Measurements from ENCODE around the gene CTDSP2. TPM values are rescaled to one million over a fixed set of nuclear protein-coding genes. Genes with fewer than 3 reads are reported as not detected.

Gene CTDSP2
- polyA plus RNA-seq, 2 of the 4 experiments (the other 2 are of a cell fraction), result 31.3 to 87.7 TPM

DNA sequence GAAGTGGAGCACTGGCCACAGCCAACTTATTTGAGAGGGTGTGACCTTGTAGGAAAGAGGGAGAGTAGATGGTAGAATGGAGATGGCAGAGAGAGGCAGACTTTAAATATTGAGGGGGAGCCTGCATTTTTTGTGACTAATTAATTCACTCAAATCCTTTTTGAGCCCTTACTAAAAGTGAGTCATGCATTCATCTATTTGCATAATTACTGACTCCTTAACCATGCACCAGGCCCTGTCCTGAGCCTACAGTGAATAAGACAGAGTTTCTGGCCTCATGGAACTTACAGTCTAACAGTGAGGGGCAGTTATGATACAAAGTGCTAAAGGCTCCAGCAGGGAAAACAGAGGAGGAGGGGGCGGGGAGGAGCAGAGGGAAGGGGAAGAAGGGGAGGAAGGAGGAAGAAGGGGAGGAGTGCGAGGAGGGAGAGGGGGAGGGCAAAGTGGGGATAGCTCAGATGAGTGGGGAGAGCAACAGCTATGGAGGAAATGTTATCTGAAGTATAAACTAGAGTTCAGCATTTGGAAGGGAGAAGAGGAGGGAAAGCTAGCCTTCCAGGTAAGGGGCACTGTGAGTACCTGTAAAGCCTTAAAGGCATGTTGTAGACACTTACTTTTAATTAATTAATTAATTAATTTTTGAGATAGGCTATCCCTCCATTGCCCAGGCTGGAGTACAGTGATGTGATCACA is 7.5 kb upstream of the CTDSP2 start (continued):
- no peak for TF ChIP-seq REST (IDR thresholded peaks at IDR 0.05)
- TF ChIP-seq EP300 (IDR thresholded peaks at IDR 0.05), result no peak
- TF ChIP-seq ZSCAN20 (CRISPR knock-in tag; IDR thresholded peaks at IDR 0.05), result no peak
- TF ChIP-seq CHD2 (IDR thresholded peaks at IDR 0.05; ENCODE audit: low read length, partially characterized antibody), result no peak
- TF ChIP-seq KDM5A (IDR thresholded peaks at IDR 0.05), result no peak
- no peak for TF ChIP-seq CBX2 (IDR thresholded peaks at IDR 0.05; ENCODE audit: borderline replicate concordance, low read depth)

GRCh38 chr12:57852620-57853500 is 6.3 kb upstream of the CTDSP2 start:
- CTCF ChIA-PET, result interaction anchor here (1.4 to 3.1 kb wide), 3 partner anchors 12 to 44 kb away, joined by 3 to 8 read pairs (median 8); no protein-coding TSS in a partner anchor
- no peaks in the 10 kb centered on the region for H3K9me3 ChIP-seq
- H3K27ac ChIP-seq, result peak overlapping the region in 1 of 2 experiments; percentile 68; a peak in 1 of 6 replicates
- FAIRE-seq (no peak), DNase-seq (ENCODE audit: low read depth in 1 of 2, low spot score in 1 of 2) (no peak), ATAC-seq (no peak)
- POLR2A ChIA-PET, result interaction anchor here (1.8 kb wide), 1 partner anchor 12 kb away, joined by 9 read pairs; no protein-coding TSS in a partner anchor
- H3K4me1 ChIP-seq, result peaks cover 11% of the 10 kb centered on the region; the same call in 1 of the 3 replicates
- no peak for TF ChIP-seq EHF (CRISPR knock-in tag; IDR thresholded peaks at IDR 0.05)
- TF ChIP-seq, protein P1, sequence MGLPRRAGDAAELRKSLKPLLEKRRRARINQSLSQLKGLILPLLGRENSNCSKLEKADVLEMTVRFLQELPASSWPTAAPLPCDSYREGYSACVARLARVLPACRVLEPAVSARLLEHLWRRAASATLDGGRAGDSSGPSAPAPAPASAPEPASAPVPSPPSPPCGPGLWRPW (IDR thresholded peaks at IDR 0.05), result no peak
- TF ChIP-seq ZFP36 (IDR thresholded peaks at IDR 0.05; ENCODE audit: borderline replicate concordance, partially characterized antibody), result no peak
- no peak for TF ChIP-seq MAZ (IDR thresholded peaks at IDR 0.05; ENCODE audit: borderline replicate concordance, low read depth, low read length)
- TF ChIP-seq, protein P2, sequence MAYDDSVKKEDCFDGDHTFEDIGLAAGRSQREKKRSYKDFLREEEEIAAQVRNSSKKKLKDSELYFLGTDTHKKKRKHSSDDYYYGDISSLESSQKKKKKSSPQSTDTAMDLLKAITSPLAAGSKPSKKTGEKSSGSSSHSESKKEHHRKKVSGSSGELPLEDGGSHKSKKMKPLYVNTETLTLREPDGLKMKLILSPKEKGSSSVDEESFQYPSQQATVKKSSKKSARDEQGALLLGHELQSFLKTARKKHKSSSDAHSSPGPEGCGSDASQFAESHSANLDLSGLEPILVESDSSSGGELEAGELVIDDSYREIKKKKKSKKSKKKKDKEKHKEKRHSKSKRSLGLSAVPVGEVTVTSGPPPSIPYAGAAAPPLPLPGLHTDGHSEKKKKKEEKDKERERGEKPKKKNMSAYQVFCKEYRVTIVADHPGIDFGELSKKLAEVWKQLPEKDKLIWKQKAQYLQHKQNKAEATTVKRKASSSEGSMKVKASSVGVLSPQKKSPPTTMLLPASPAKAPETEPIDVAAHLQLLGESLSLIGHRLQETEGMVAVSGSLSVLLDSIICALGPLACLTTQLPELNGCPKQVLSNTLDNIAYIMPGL (CRISPR knock-in tag; IDR thresholded peaks at IDR 0.05; ENCODE audit: borderline replicate concordance), result no peak
- no peak for TF ChIP-seq HEYL (CRISPR knock-in tag; IDR thresholded peaks at IDR 0.05)
- 81% methylated on average over 30 of the region's 38 CpGs for WGBS (ENCODE audit: missing lambda C conversion rate)
- H3K4me3 ChIP-seq, result no peak overlapping the region
- H3K4me2 ChIP-seq, result no peak overlapping the region

DNA sequence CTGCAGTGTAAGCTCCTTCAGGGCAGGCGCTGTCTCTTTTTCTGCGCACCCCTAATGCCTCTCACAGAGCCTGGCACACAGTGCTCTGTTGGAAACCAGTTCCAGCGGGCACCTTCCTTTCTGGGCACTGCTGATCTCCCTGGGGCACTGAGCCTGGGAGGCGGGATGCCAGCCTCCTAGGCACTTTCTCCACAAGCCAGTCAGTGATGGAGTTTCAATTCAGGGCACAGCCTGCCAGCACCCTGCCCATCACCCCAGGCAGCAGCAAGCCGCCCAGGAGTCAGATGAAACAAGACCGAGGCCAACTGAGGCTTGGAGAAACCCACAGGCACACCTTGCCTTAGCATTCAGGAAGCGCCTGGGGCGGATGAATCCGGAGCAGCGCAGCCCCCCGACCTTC is 5.7 kb upstream of the CTDSP2 start:
- ChIA-PET POLR2A (interaction anchor here (1.1 to 1.8 kb wide), 2 partner anchors 13 to 38 kb away, joined by 3 to 9 read pairs; no protein-coding TSS in a partner anchor), CTCF (interaction anchor here (1.2 to 12.2 kb wide), 5 partner anchors 20 to 69 kb away, joined by 3 to 122 read pairs (median 5); partner anchors contain the start of gene TSFM)
- ATAC-seq, result 0 out of 6 replicates have a peak, but pooled peaks of 1 of the 2 experiments have one; percentile 12

More for the DNA sequence above, 5.7 kb upstream of the CTDSP2 start:
- no peak overlapping the region; the same call in 2 of the 3 replicates for H3K4me2 ChIP-seq
- DNase-seq (ENCODE audit: low read depth in 1 of 2, low spot score in 1 of 2) (no peak), FAIRE-seq (no peak)
- H3K4me1 ChIP-seq, result peaks cover 11% of the 10 kb centered on the region; the same call in 1 of the 3 replicates
- no peak for TF ChIP-seq RARB (CRISPR knock-in tag; IDR thresholded peaks at IDR 0.05)
- no peak for TF ChIP-seq ZNF302 (CRISPR knock-in tag; IDR thresholded peaks at IDR 0.05)
- TF ChIP-seq, protein P3, sequence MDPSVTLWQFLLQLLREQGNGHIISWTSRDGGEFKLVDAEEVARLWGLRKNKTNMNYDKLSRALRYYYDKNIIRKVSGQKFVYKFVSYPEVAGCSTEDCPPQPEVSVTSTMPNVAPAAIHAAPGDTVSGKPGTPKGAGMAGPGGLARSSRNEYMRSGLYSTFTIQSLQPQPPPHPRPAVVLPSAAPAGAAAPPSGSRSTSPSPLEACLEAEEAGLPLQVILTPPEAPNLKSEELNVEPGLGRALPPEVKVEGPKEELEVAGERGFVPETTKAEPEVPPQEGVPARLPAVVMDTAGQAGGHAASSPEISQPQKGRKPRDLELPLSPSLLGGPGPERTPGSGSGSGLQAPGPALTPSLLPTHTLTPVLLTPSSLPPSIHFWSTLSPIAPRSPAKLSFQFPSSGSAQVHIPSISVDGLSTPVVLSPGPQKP (IDR thresholded peaks at IDR 0.05; ENCODE audit: low read depth, low read length), result no peak
- TF ChIP-seq MAFK (IDR thresholded peaks at IDR 0.05; ENCODE audit: partially characterized antibody), result no peak
- TF ChIP-seq MAZ (IDR thresholded peaks at IDR 0.05; ENCODE audit: borderline replicate concordance, low read depth, low read length), result no peak
- TF ChIP-seq HOXB5 (CRISPR knock-in tag; IDR thresholded peaks at IDR 0.05), result no peak
- TF ChIP-seq FOSL2 (IDR thresholded peaks at IDR 0.05), result no peak
- no peak for TF ChIP-seq FOSL2 (CRISPR knock-in tag; IDR thresholded peaks at IDR 0.05)
- H3K4me3 ChIP-seq, result no peak overlapping the region
- H3K9me3 ChIP-seq, result no peaks in the 10 kb centered on the region
- peak overlapping the region; percentile 12 to 68; a peak in 5 of 6 replicates for H3K27ac ChIP-seq
- 93% methylated on average over 11 of the region's 11 CpGs for WGBS (ENCODE audit: missing lambda C conversion rate)
